ENCODE data around the gene PLCB2.

- TF ChIP-seq REST (IDR thresholded peaks at IDR 0.05; ENCODE audit: insufficient read depth in 1 of 2, low read depth in 2 of 2, low read length in 2 of 2) (no peak), POLR2AphosphoS5 (IDR thresholded peaks at IDR 0.05; ENCODE audit: low read depth, low read length) (no peak), TAF1 (IDR thresholded peaks at IDR 0.05; ENCODE audit: borderline replicate concordance, insufficient read depth, low read length) (no peak), SIN3A (IDR thresholded peaks at IDR 0.05; ENCODE audit: borderline replicate concordance, insufficient read depth, low read length) (no peak)
Observed at GRCh38 chr15:40243126-40243810, 64.5 kb downstream of the PLCB2 start.
